HEK293 (cell line): ENCODE data around the gene MAGOH.
"Not testable (repeated sequence)": the region's sequence is repeated elsewhere in the genome, so short reads cannot be mapped to it uniquely, and the experiment has no call there.

ENCODE experiments used
- CTCF ChIA-PET: fragments of 350-600 bp; formaldehyde crosslinking; extraction: SDS; loops from one replicate; lab custom pipeline; 2021; ENCODE audit warnings: antibody characterized with exemption; lab: Yijun Ruan, JAX
- POLR2A ChIA-PET: fragments of 300-600 bp; formaldehyde crosslinking; extraction: SDS; loops from one replicate; lab custom pipeline; 2020; ENCODE audit warnings: antibody characterized with exemption, inconsistent platforms; lab: Yijun Ruan, JAX
- H3K27ac ChIP-seq: fragments of 200-500 bp; sonication (Bioruptor generic); 2 replicates; pipeline ENCODE4 v1.5.1; 2014; ENCODE audit warnings: low read depth, low read length, control low read depth, inconsistent platforms; ENCODE audit errors: extremely low read depth
- H3K36me3 ChIP-seq, 2 experiments: fragments of 200-500 bp in 1 of 2; sonication (Bioruptor generic) in 1 of 2; 1 replicate in 1 of 2; 2 replicates in 1 of 2; pipeline ENCODE4 v1.5.1; 2014 to 2017; ENCODE audit warnings: inconsistent platforms in 2 of 2, low read length in 2 of 2; ENCODE audit not compliant: control insufficient read depth in 2 of 2, insufficient read depth in 1 of 2
- H3K4me1 ChIP-seq: fragments of 200-500 bp; sonication (Bioruptor generic); 2 replicates; pipeline ENCODE4 v1.5.1; 2014; ENCODE audit warnings: mild to moderate bottlenecking, low read length, inconsistent platforms; ENCODE audit not compliant: control insufficient read depth, insufficient read depth
- H3K4me3 ChIP-seq: 2 replicates; pipeline ENCODE4 v1.5.1; 2011; ENCODE audit warnings: low read depth, mild to moderate bottlenecking, control low read depth, low read length, moderate library complexity
- H3K9me3 ChIP-seq: fragments of 200-500 bp; sonication (Bioruptor generic); 2 replicates; pipeline ENCODE4 v1.5.1; 2014; ENCODE audit warnings: low read depth, low read length, inconsistent platforms; ENCODE audit not compliant: control insufficient read depth, insufficient read depth
- BCL11A ChIP-seq: fragments of 450-650 bp; formaldehyde crosslinking; IDR thresholded peaks from 2 replicates; pipeline ENCODE4 v1.5.1; 2016; ENCODE audit warnings: low read depth, missing biosample characterization, missing genetic modification characterization
- CTCF ChIP-seq: fragments of 450-650 bp; formaldehyde crosslinking; IDR thresholded peaks from 2 replicates; pipeline ENCODE4 v1.5.1; 2016; ENCODE audit warnings: missing biosample characterization, missing genetic modification characterization
- OSR2 ChIP-seq: fragments of 450-650 bp; formaldehyde crosslinking; IDR thresholded peaks from 2 replicates; pipeline ENCODE4 v1.5.1; 2016; ENCODE audit warnings: missing biosample characterization, missing genetic modification characterization
- OVOL3 ChIP-seq: fragments of 450-650 bp; formaldehyde crosslinking; IDR thresholded peaks from 2 replicates; pipeline ENCODE4 v1.5.1; 2016; ENCODE audit warnings: missing biosample characterization, missing genetic modification characterization
- PRDM10 ChIP-seq: fragments of 450-650 bp; formaldehyde crosslinking; IDR thresholded peaks from 2 replicates; pipeline ENCODE4 v1.5.1; 2016; ENCODE audit warnings: missing biosample characterization, missing genetic modification characterization
- YY1 ChIP-seq: fragments of 450-650 bp; formaldehyde crosslinking; IDR thresholded peaks from 2 replicates; pipeline ENCODE4 v1.5.1; 2018; ENCODE audit warnings: missing biosample characterization, missing genetic modification characterization
- ZBTB7A ChIP-seq: fragments of 450-650 bp; formaldehyde crosslinking; IDR thresholded peaks from 2 replicates; pipeline ENCODE4 v1.5.1; 2016; ENCODE audit warnings: low read depth, missing biosample characterization, missing genetic modification characterization
- ZFP3 ChIP-seq: fragments of 450-650 bp; formaldehyde crosslinking; IDR thresholded peaks from 2 replicates; pipeline ENCODE4 v1.5.1; 2016; ENCODE audit warnings: low read depth, missing biosample characterization, missing genetic modification characterization
- ZNF169 ChIP-seq: fragments of 450-650 bp; formaldehyde crosslinking; IDR thresholded peaks from 2 replicates; pipeline ENCODE4 v1.5.1; 2016; ENCODE audit warnings: missing biosample characterization, missing genetic modification characterization
- ZNF184 ChIP-seq: fragments of 450-650 bp; IDR thresholded peaks from 2 replicates; pipeline ENCODE4 v1.5.1; 2018; ENCODE audit warnings: missing biosample characterization, mild to moderate bottlenecking, missing genetic modification characterization
- ZNF202 ChIP-seq: fragments of 450-650 bp; formaldehyde crosslinking; IDR thresholded peaks from 2 replicates; pipeline ENCODE4 v1.5.1; 2016; ENCODE audit warnings: missing biosample characterization, missing genetic modification characterization, borderline replicate concordance
- ZNF211 ChIP-seq: fragments of 450-650 bp; formaldehyde crosslinking; IDR thresholded peaks from 2 replicates; pipeline ENCODE4 v1.5.1; 2016; ENCODE audit warnings: low read depth, missing biosample characterization, missing genetic modification characterization
- ZNF26 ChIP-seq: fragments of 450-650 bp; formaldehyde crosslinking; IDR thresholded peaks from 2 replicates; pipeline ENCODE4 v1.5.1; 2016; ENCODE audit warnings: missing biosample characterization, missing genetic modification characterization
- ZNF423 ChIP-seq: fragments of 450-650 bp; formaldehyde crosslinking; IDR thresholded peaks from 2 replicates; pipeline ENCODE4 v1.5.1; 2016; ENCODE audit warnings: missing biosample characterization, missing genetic modification characterization
- ZNF585B ChIP-seq: fragments of 450-650 bp; formaldehyde crosslinking; IDR thresholded peaks from 2 replicates; pipeline ENCODE4 v1.5.1; 2016; ENCODE audit warnings: missing biosample characterization, missing genetic modification characterization
- ZNF626 ChIP-seq: fragments of 450-650 bp; sonication (Bioruptor Pico); formaldehyde crosslinking; IDR thresholded peaks from 2 replicates; pipeline ENCODE4 v1.5.1; 2018; ENCODE audit warnings: missing biosample characterization, missing genetic modification characterization, inconsistent platforms
- ZNF660 ChIP-seq: fragments of 450-650 bp; IDR thresholded peaks from 2 replicates; pipeline ENCODE4 v1.5.1; 2018; ENCODE audit warnings: missing biosample characterization, mild to moderate bottlenecking, missing genetic modification characterization
- ZNF791 ChIP-seq: fragments of 450-650 bp; formaldehyde crosslinking; IDR thresholded peaks from 2 replicates; pipeline ENCODE4 v1.5.1; 2016; ENCODE audit warnings: missing biosample characterization, missing genetic modification characterization
- ZSCAN30 ChIP-seq: fragments of 450-650 bp; IDR thresholded peaks from 2 replicates; pipeline ENCODE4 v1.5.1; 2018; ENCODE audit warnings: missing biosample characterization, mild to moderate bottlenecking, missing genetic modification characterization, moderate library complexity

MAGOH gene

GRCh38 chr1:53205496-53205895, 32.8 kb downstream of the MAGOH start:
- H3K27ac ChIP-seq, H3K9me3 ChIP-seq, POLR2A ChIA-PET, H3K4me3 ChIP-seq, H3K4me1 ChIP-seq: not testable (repeated sequence)
- peak; percentile 97 for TF ChIP-seq ZNF585B
- peaks cover 22 to 100% of the 10 kb centered on the region in 2 experiments for H3K36me3 ChIP-seq
- CTCF ChIA-PET, result interaction anchor here (0.8 kb wide), 1 partner anchor 20 kb away, joined by 3 read pairs; no protein-coding TSS in a partner anchor

- ChIA-PET CTCF (no interaction called here), POLR2A (no interaction called here)
- Histone ChIP-seq H3K27ac (no peak overlapping the region), H3K4me3 (no peak overlapping the region), H3K4me1 (no peaks in the 10 kb centered on the region), H3K36me3 (peaks cover 14 to 83% of the 10 kb centered on the region in 2 experiments), H3K9me3 (no peaks in the 10 kb centered on the region)
- TF ChIP-seq CTCF (tag by site-specific recombination) (no peak), PRDM10 (no peak), ZNF626 (tag by site-specific recombination) (no peak), ZFP3 (tag by site-specific recombination) (no peak), BCL11A (no peak), OSR2 (no peak), ZNF791 (tag by site-specific recombination) (no peak), ZNF26 (tag by site-specific recombination) (no peak), ZNF211 (no peak), YY1 (tag by site-specific recombination) (no peak), ZBTB7A (tag by site-specific recombination) (no peak), ZNF423 (tag by site-specific recombination) (no peak), ZNF184 (tag by site-specific recombination) (no peak), ZNF169 (tag by site-specific recombination) (no peak), ZNF660 (tag by site-specific recombination) (no peak), ZNF202 (tag by site-specific recombination) (no peak), ZSCAN30 (tag by site-specific recombination) (no peak), OVOL3 (tag by site-specific recombination) (no peak)
Observed at GRCh38 chr1:53203466-53203865, 34.9 kb downstream of the MAGOH start.
